ENCODE data around the gene DPF3.

DPF3 gene

GRCh38 chr14:72675126-72675525 lies 218.8 kb downstream of the DPF3 start:
- no peak for DNase-seq

- no peak for DNase-seq
Observed at GRCh38 chr14:72673179-72673578, 220.7 kb downstream of the DPF3 start.

GRCh38 chr14:72666610-72667009 lies 227.3 kb downstream of the DPF3 start:
- no peak for DNase-seq

GRCh38 chr14:72665259-72665658 lies 228.6 kb downstream of the DPF3 start:
- no peak for DNase-seq

GRCh38 chr14:72664651-72665050 lies 229.2 kb downstream of the DPF3 start:
- DNase-seq: no peak

GRCh38 chr14:72663956-72664650 lies 229.8 kb downstream of the DPF3 start:
- DNase-seq: no peak

- DNase-seq: no peak
Observed at GRCh38 chr14:72663076-72663487, 230.8 kb downstream of the DPF3 start.

GRCh38 chr14:72662214-72662613 lies 231.7 kb downstream of the DPF3 start:
- DNase-seq: no peak

- no peak for DNase-seq
Observed at GRCh38 chr14:72657214-72657921, 236.5 kb downstream of the DPF3 start.

GRCh38 chr14:72653026-72653425 lies 240.9 kb downstream of the DPF3 start:
- no peak for DNase-seq

- DNase-seq: no peak
Observed at GRCh38 chr14:72652179-72652578, 241.7 kb downstream of the DPF3 start.

GRCh38 chr14:72651714-72652113 lies 242.2 kb downstream of the DPF3 start:
- DNase-seq: no peak

- DNase-seq: no peak
Observed at GRCh38 chr14:72651081-72651480, 242.8 kb downstream of the DPF3 start.

- no peak for DNase-seq
Observed at GRCh38 chr14:72649603-72650227, 244.2 kb downstream of the DPF3 start.

GRCh38 chr14:72647782-72648181 lies 246.1 kb downstream of the DPF3 start:
- DNase-seq: no peak

- DNase-seq: no peak
Observed at GRCh38 chr14:72646861-72647528, 246.9 kb downstream of the DPF3 start.

GRCh38 chr14:72645706-72646105 lies 248.2 kb downstream of the DPF3 start:
- DNase-seq: no peak

- no peak for DNase-seq
Observed at GRCh38 chr14:72644758-72645489, 249.0 kb downstream of the DPF3 start.

GRCh38 chr14:72644038-72644437 lies 249.9 kb downstream of the DPF3 start:
- no peak for DNase-seq

- DNase-seq: no peak
Observed at GRCh38 chr14:72643317-72643801, 250.5 kb downstream of the DPF3 start.

- no peak for DNase-seq
Observed at GRCh38 chr14:72640911-72641485, 252.9 kb downstream of the DPF3 start.

GRCh38 chr14:72638021-72638420 lies 255.9 kb downstream of the DPF3 start:
- no peak for DNase-seq
